ENCODE data around the gene STARD4. TPM values are rescaled to one million over a fixed set of nuclear protein-coding genes. Genes with fewer than 3 reads are reported as not detected.

Gene STARD4
- 10 to 100 TPM; 54.2 to 55.3 TPM for total RNA-seq

DNA sequence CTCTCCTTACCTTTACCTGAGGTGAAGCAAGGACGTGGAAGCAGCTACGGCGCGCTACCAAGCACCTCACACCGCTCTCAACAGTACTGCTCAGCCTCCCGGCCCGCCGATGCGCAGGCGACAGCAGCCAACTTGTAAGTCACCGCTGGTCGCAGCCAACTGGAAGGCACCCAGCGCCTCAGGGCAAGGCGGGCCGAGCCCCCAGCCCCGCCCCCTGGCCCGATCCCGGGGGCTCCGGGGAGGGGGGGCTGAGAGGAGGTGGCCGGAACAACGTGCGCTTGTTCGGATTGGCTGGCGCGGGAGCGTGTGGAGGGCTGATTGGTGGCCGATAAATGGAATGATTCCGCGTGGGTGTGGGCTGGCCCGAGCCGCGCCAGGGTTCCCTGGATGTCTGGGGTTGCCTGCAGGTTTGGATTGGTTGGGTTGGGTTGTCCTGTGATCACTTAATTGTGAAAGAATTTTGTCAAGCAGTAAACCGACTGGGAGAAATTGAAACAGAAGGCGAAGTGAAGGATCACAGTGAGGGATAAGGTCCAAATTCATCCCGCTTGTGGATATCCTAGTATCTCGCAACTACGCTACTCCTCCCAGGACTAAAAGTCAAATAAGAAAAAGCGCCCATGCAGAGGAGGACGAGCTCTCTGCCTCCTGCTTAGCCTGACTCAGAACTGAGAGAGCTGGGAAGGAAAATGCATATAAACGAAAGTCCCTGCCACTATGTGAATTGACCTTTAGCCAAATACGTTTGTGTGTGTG lies at the start of gene STARD4:
TSS of gene STARD4 (minus strand) at position 161 of the 756 bp plus-strand sequence. CDS start 5,102 bp downstream, outside the sequence.
- Mint-ChIP-seq H3K27me3 (no peaks in the 10 kb centered on the region), H3K36me3 (ENCODE audit: low read depth) (peaks cover 10% of the 10 kb centered on the region), H3K4me1 (peaks cover 42% of the 10 kb centered on the region), H3K27ac (peak within 1 kb of the TSS; percentile 96), H3K9me3 (ENCODE audit: low read depth) (no peaks in the 10 kb centered on the region), H3K4me3 (peak within 1 kb of the TSS; percentile 99)
- CTCF ChIA-PET = interaction anchor here (1.2 to 2.3 kb wide), 2 partner anchors 8 to 18 kb away, joined by 4 to 12 read pairs; no protein-coding TSS in a partner anchor
- POLR2A ChIA-PET = interaction anchor here (0.5 to 1.3 kb wide), 3 partner anchors 202 to 649 kb away, joined by 3 to 8 read pairs (median 4); no protein-coding TSS in a partner anchor
- peak; percentile 94 for ATAC-seq
- intact Hi-C loops (cut with DNase I, micrococcal nuclease) = loop anchor here (1.0 to 10.0 kb wide), 10 partner anchors 18 to 1195 kb away; partner anchors contain the start of genes NREP (in 2 of the 2), CAMK4 (in 1 of the 2), SLC25A46 (in 1 of the 2) and WDR36 (in 1 of the 2)
- peak; percentile 97 for DNase-seq

DNA sequence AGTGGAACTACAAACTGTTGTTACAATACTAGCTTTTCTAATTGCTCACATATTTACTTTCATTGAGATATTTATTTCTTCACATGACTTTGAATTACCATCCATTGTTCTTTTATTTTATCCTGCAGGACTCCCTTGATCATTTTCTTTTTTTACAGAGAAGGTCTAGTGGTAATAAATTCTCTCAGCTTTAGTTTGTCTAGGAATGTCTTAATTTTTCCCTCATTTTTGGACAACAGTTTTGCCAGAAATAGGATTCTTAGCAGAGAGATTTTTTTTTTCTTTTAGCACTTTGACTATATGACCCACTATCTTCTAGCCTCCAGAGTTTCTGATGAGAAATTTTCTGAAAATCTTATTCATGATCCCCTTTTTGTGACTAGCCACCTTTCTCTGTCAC lies 47.3 kb upstream of the STARD4 start:
- Mint-ChIP-seq H3K27me3 (peaks cover 6% of the 10 kb centered on the region), H3K27ac (no peak overlapping the region), H3K9me3 (ENCODE audit: low read depth) (peaks cover 13% of the 10 kb centered on the region), H3K36me3 (ENCODE audit: low read depth) (no peaks in the 10 kb centered on the region), H3K4me1 (no peaks in the 10 kb centered on the region), H3K4me3 (no peak overlapping the region)
- no peak for DNase-seq
- ATAC-seq = no peak
- ChIA-PET POLR2A (no interaction called here), CTCF (interaction anchor here (1.8 kb wide), 1 partner anchor 8 kb away, joined by 6 read pairs; no protein-coding TSS in a partner anchor)
- intact Hi-C loops (cut with DNase I, micrococcal nuclease) = no loop called here

- Mint-ChIP-seq H3K9me3 (ENCODE audit: low read depth) (peaks cover 13% of the 10 kb centered on the region), H3K4me1 (peaks cover 14% of the 10 kb centered on the region), H3K4me3 (no peak overlapping the region), H3K36me3 (ENCODE audit: low read depth) (no peaks in the 10 kb centered on the region), H3K27me3 (peaks cover 6% of the 10 kb centered on the region), H3K27ac (no peak overlapping the region)
- DNase-seq = no peak
- ChIA-PET POLR2A (no interaction called here), CTCF (interaction anchor here (2.6 kb wide), 1 partner anchor 27 kb away, joined by 12 read pairs; no protein-coding TSS in a partner anchor)
- intact Hi-C loops (cut with DNase I, micrococcal nuclease) = no loop called here
- ATAC-seq = no peak
Observed at GRCh38 chr5:111557686-111558085, 45.4 kb upstream of the STARD4 start.

- Mint-ChIP-seq H3K9me3 (ENCODE audit: low read depth) (peaks cover 13% of the 10 kb centered on the region), H3K4me1 (peaks cover 16% of the 10 kb centered on the region), H3K36me3 (ENCODE audit: low read depth) (no peaks in the 10 kb centered on the region), H3K27ac (no peak overlapping the region), H3K4me3 (no peak overlapping the region), H3K27me3 (peaks cover 3% of the 10 kb centered on the region)
- ATAC-seq (no peak), DNase-seq (no peak)
- ChIA-PET POLR2A (no interaction called here), CTCF (interaction anchor here (1.1 to 2.6 kb wide), 3 partner anchors 9 to 590 kb away, joined by 4 to 12 read pairs (median 4); no protein-coding TSS in a partner anchor)
- intact Hi-C loops (cut with DNase I, micrococcal nuclease) = no loop called here
Observed at GRCh38 chr5:111557111-111557510, 44.8 kb upstream of the STARD4 start.

- CTCF ChIA-PET = interaction anchor here (1.1 to 2.6 kb wide), 3 partner anchors 9 to 591 kb away, joined by 4 to 12 read pairs (median 4); no protein-coding TSS in a partner anchor
- Mint-ChIP-seq H3K9me3 (ENCODE audit: low read depth) (peaks cover 13% of the 10 kb centered on the region), H3K27me3 (peaks cover 3% of the 10 kb centered on the region), H3K4me1 (peaks cover 22% of the 10 kb centered on the region), H3K27ac (no peak overlapping the region), H3K4me3 (no peak overlapping the region), H3K36me3 (ENCODE audit: low read depth) (no peaks in the 10 kb centered on the region)
- POLR2A ChIA-PET = no interaction called here
- intact Hi-C loops (cut with DNase I, micrococcal nuclease) = no loop called here
- ATAC-seq = no peak
- DNase-seq = no peak
Observed at GRCh38 chr5:111556501-111556900, 44.2 kb upstream of the STARD4 start.

DNA sequence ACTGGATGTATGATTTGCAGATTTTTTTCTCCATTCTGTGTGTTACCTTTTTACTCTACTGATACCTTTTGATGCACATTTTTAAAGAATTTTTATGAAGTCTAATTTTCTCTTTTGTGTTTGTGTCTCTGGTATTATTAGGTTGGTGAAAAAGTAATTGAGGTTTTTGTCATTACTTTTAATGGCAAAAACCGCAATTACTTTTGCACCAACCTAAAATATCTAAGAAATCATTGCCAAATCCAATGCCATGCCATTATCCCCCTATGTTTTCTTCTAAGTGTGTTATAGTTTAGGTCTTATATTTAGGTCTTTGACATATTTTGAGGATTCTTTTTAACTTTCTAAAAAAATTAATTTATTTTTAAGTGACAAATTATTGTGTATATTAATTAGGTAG lies 43.4 kb upstream of the STARD4 start:
- DNase-seq = no peak
- intact Hi-C loops (cut with DNase I, micrococcal nuclease) = no loop called here
- CTCF ChIA-PET = interaction anchor here (1.1 to 2.6 kb wide), 2 partner anchors 25 to 592 kb away, joined by 4 to 12 read pairs; no protein-coding TSS in a partner anchor
- H3K4me3 Mint-ChIP-seq = no peak overlapping the region
- no peak overlapping the region for H3K27ac Mint-ChIP-seq
- H3K4me1 Mint-ChIP-seq = peaks cover 30% of the 10 kb centered on the region
- H3K9me3 Mint-ChIP-seq (ENCODE audit: low read depth) = peaks cover 13% of the 10 kb centered on the region
- H3K27me3 Mint-ChIP-seq = peaks cover 3% of the 10 kb centered on the region
- no peak for ATAC-seq
- H3K36me3 Mint-ChIP-seq (ENCODE audit: low read depth) = no peaks in the 10 kb centered on the region
- POLR2A ChIA-PET = no interaction called here

DNA sequence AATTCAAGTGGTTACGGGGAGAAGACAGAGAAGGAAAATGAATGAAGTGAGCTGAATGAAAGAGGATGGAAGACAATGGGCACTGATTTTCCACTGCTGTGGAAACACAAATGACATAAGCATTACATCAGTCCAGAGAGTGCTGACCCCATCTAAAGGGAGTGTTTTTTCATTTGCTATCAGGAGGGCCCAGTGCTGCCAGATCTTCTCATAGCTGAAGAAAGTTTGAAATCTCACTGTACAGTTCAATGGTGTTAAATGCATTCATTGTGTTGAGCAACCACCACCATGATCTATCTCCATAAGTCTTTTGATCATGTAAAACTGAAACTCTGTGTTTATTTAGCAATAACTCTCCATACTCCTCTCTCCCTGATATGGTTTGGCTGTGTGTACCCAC lies 41.5 kb upstream of the STARD4 start:
- peaks cover 2% of the 10 kb centered on the region for H3K9me3 Mint-ChIP-seq (ENCODE audit: low read depth)
- no peaks in the 10 kb centered on the region for H3K36me3 Mint-ChIP-seq (ENCODE audit: low read depth)
- H3K4me3 Mint-ChIP-seq = no peak overlapping the region
- ChIA-PET POLR2A (no interaction called here), CTCF (interaction anchor here (0.6 to 1.7 kb wide), 5 partner anchors 8 to 27 kb away, joined by 3 to 10 read pairs (median 3); no protein-coding TSS in a partner anchor)
- H3K4me1 Mint-ChIP-seq = peaks cover 36% of the 10 kb centered on the region
- H3K27me3 Mint-ChIP-seq = no peaks in the 10 kb centered on the region
- intact Hi-C loops (cut with DNase I, micrococcal nuclease) = loop anchor here (5.0 kb wide), 2 partner anchors 203 to 283 kb away; partner anchors contain the start of gene NREP (in 1 of the 2)
- DNase-seq (no peak), ATAC-seq (no peak)
- no peak overlapping the region for H3K27ac Mint-ChIP-seq

DNA sequence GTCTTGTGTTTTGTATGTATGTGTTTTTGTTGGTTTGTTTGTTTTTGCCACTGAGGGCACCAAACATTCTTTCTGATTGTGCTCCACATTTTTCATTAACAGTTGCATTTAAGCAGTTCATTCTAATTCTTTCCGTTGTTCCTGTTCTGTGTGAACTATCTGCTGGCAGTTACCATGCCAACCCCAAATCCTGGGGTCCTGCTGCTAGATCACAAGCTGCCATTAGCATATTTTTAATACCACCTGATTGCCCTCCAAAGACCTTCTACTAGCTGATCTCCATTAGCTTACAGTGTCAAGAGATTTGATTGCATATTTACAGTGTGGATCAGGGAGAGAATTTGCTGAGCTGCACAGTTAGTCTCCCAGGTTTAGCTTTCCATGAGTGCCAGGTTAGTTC lies 40.6 kb upstream of the STARD4 start:
- Mint-ChIP-seq H3K27ac (no peak overlapping the region), H3K9me3 (ENCODE audit: low read depth) (peaks cover 2% of the 10 kb centered on the region), H3K36me3 (ENCODE audit: low read depth) (no peaks in the 10 kb centered on the region), H3K27me3 (no peaks in the 10 kb centered on the region), H3K4me1 (peaks cover 36% of the 10 kb centered on the region), H3K4me3 (no peak overlapping the region)
- POLR2A ChIA-PET = no interaction called here
- no peak for DNase-seq
- intact Hi-C loops (cut with DNase I, micrococcal nuclease) = loop anchor here (5.0 kb wide), 2 partner anchors 204 to 284 kb away; partner anchors contain the start of gene NREP (in 1 of the 2)
- no peak for ATAC-seq
- CTCF ChIA-PET = interaction anchor here (0.7 to 1.7 kb wide), 6 partner anchors 8 to 553 kb away, joined by 3 to 10 read pairs (median 3); no protein-coding TSS in a partner anchor

GRCh38 chr5:111552492-111552891 lies 40.2 kb upstream of the STARD4 start:
- CTCF ChIA-PET = interaction anchor here (0.6 to 2.0 kb wide), 6 partner anchors 9 to 615 kb away, joined by 3 to 10 read pairs (median 4); no protein-coding TSS in a partner anchor
- Mint-ChIP-seq H3K27ac (no peak overlapping the region), H3K27me3 (no peaks in the 10 kb centered on the region), H3K4me3 (no peak overlapping the region), H3K9me3 (ENCODE audit: low read depth) (peaks cover 2% of the 10 kb centered on the region), H3K36me3 (ENCODE audit: low read depth) (no peaks in the 10 kb centered on the region), H3K4me1 (peaks cover 36% of the 10 kb centered on the region)
- POLR2A ChIA-PET = no interaction called here
- intact Hi-C loops (cut with DNase I, micrococcal nuclease) = loop anchor here (5.0 kb wide), 2 partner anchors 205 to 285 kb away; partner anchors contain the start of gene NREP (in 1 of the 2)
- ATAC-seq = no peak
- no peak for DNase-seq

GRCh38 chr5:111551569-111552275 lies 39.4 kb upstream of the STARD4 start:
- Mint-ChIP-seq H3K9me3 (ENCODE audit: low read depth) (peaks cover 2% of the 10 kb centered on the region), H3K4me1 (peaks cover 36% of the 10 kb centered on the region), H3K36me3 (ENCODE audit: low read depth) (no peaks in the 10 kb centered on the region), H3K27me3 (no peaks in the 10 kb centered on the region), H3K27ac (peak overlapping the region; percentile 23), H3K4me3 (no peak overlapping the region)
- ChIA-PET CTCF (interaction anchor here (0.6 to 2.5 kb wide), 7 partner anchors 8 to 1133 kb away, joined by 3 to 12 read pairs (median 4); no protein-coding TSS in a partner anchor), POLR2A (no interaction called here)
- intact Hi-C loops (cut with DNase I, micrococcal nuclease) = loop anchor here (1.0 to 5.0 kb wide), 5 partner anchors 77 to 603 kb away; partner anchors contain the start of gene NREP (in 1 of the 2)
- DNase-seq = no peak
- peak; percentile 58 for ATAC-seq

DNA sequence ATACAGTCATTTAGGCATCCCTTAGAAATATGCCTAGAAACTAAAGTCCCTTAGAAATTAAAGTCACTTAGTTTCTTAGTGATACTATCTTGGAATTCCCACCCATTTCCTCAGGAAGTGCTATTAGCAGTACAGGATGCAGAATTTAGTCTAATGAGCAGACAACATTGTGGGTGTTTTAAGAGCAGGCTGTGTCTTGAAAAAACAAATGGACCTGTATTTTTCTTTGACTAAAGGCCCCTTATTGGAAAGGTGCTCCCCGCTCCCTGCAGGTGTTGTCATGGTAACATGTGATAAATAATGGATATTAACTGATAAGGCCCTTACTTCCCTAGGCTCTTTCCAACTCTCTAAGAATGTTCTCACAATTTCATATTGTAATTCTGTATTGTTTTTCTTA lies 38.8 kb upstream of the STARD4 start:
- DNase-seq (no peak), ATAC-seq (no peak)
- intact Hi-C loops (cut with DNase I, micrococcal nuclease) = loop anchor here (1.0 to 5.0 kb wide), 5 partner anchors 77 to 604 kb away; partner anchors contain the start of gene NREP (in 1 of the 2)
- Mint-ChIP-seq H3K27me3 (no peaks in the 10 kb centered on the region), H3K36me3 (ENCODE audit: low read depth) (no peaks in the 10 kb centered on the region), H3K9me3 (ENCODE audit: low read depth) (peaks cover 2% of the 10 kb centered on the region), H3K4me3 (no peak overlapping the region), H3K27ac (peak overlapping the region; percentile 67), H3K4me1 (peaks cover 36% of the 10 kb centered on the region)
- POLR2A ChIA-PET = interaction anchor here (1.0 kb wide), 1 partner anchor 21 kb away, joined by 3 read pairs; no protein-coding TSS in a partner anchor
- CTCF ChIA-PET = interaction anchor here (0.6 to 2.5 kb wide), 27 partner anchors 9 to 610 kb away, joined by 3 to 12 read pairs (median 4); no protein-coding TSS in a partner anchor
